Type B pancreatic cell (in vitro differentiated cells): ENCODE measurements around the gene OTOG. TPM values are rescaled to one million over a fixed set of nuclear protein-coding genes. Genes with fewer than 3 reads are reported as not detected.

Source experiments
- DNase-seq: peaks from one replicate; pipeline ENCODE4 v3.0.0; 2021; ENCODE audit warnings: mixed read lengths; ENCODE audit not compliant: unreplicated experiment; ENCODE audit errors: extremely low spot score
- H3K27ac Mint-ChIP-seq: 2 replicates; pipeline ENCODE4 v1.8.0; 2021; ENCODE audit warnings: mild to moderate bottlenecking, mixed read lengths
- H3K27me3 Mint-ChIP-seq: 2 replicates; pipeline ENCODE4 v1.8.0; 2021; ENCODE audit warnings: mixed read lengths
- H3K36me3 Mint-ChIP-seq: 2 replicates; pipeline ENCODE4 v1.8.0; 2021; ENCODE audit warnings: mixed read lengths
- H3K4me1 Mint-ChIP-seq: one replicate; pipeline ENCODE4 v1.8.0; 2021; ENCODE audit warnings: mixed read lengths; ENCODE audit not compliant: unreplicated experiment
- H3K4me3 Mint-ChIP-seq: 2 replicates; pipeline ENCODE4 v1.8.0; 2021; ENCODE audit warnings: mild to moderate bottlenecking, mixed read lengths
- H3K9me3 Mint-ChIP-seq: 2 replicates; pipeline ENCODE4 v1.8.0; 2021; ENCODE audit warnings: mixed read lengths
- CTCF ChIP-seq: fragments of 200-600 bp; sonication (generic); conservative IDR thresholded peaks from 2 replicates; pipeline ENCODE4 v1.5.0; 2021; ENCODE audit warnings: antibody characterized with exemption, mild to moderate bottlenecking
- total RNA-seq: library from RNA; stranded (reverse); gene quantifications from 2 replicates; pipeline ENCODE4 v1.2.1, GENCODE V29; 2021; ENCODE audit warnings: low replicate concordance

OTOG gene
- total RNA-seq, 1 donor from 2014 or later: 1.5 TPM

DNA sequence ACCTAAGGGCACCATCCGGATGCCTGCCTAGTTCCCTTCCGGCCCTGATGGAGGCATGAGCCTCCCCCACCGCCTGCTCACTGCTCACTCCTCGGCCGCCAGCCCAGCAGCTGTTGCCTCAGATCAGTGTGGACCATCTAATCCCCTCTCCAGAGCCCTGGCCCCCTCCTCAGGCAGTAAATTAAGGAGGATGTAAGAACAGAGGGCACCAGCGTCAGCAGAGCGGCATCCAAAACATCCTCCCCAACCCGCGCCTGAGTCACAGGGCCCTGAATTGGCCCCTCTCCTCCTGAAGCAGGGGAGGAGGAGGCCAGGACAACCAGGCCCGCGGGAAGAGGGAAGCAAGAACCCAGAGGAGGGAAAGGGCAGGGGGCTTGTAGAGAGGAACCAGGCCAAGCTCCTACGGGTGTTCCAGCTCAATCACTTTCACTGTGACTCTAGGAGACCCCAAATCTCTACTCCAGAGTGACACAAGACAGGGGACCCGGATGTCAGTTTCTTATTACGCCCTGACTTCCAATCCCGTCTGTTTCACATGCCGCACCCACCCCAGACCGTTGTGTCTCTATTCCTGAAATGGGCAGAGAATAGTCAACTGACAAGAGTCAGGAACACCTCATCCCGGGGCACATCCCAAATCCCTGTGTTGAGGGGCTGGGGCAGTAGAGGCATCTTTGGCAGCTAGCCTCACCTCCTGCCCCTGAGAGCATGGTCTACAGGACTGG is 141.0 kb downstream of the OTOG start:
- peak; percentile 39 for DNase-seq
- no peaks in the 10 kb centered on the region for H3K9me3 Mint-ChIP-seq
- peaks cover 13% of the 10 kb centered on the region for H3K4me1 Mint-ChIP-seq
- peaks cover 47% of the 10 kb centered on the region for H3K27me3 Mint-ChIP-seq
- H3K27ac Mint-ChIP-seq: no peak overlapping the region
- no peak overlapping the region for H3K4me3 Mint-ChIP-seq
- H3K36me3 Mint-ChIP-seq: no peaks in the 10 kb centered on the region
- TF ChIP-seq CTCF: no peak

DNA sequence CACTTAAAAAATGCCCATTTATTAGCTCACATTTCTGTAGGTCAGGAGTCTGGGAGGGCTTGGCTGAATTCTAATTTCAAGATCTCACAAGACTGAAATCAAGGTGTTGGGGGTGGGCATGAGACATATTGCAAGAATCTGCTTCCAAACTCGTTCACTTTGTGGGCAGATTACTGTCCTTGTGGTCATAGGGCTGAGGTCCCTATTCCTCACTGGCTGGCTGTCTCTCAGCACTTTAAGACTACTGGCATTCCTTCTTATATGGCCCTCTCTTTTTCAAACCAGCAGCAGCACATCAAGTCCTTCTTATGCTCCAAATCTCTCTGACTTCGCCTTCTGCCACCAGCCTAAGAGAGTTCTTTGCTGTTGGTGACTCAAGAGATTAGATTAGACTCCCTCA is 144.5 kb downstream of the OTOG start:
- DNase-seq: no peak
- H3K4me3 Mint-ChIP-seq: no peak overlapping the region
- no peak overlapping the region for H3K27ac Mint-ChIP-seq
- no peaks in the 10 kb centered on the region for H3K9me3 Mint-ChIP-seq
- TF ChIP-seq CTCF: no peak
- H3K36me3 Mint-ChIP-seq: peaks cover 4% of the 10 kb centered on the region
- H3K4me1 Mint-ChIP-seq: peaks cover 9% of the 10 kb centered on the region
- peaks cover 59% of the 10 kb centered on the region for H3K27me3 Mint-ChIP-seq

GRCh38 chr11:17691976-17692375 is 144.9 kb downstream of the OTOG start:
- peaks cover 6% of the 10 kb centered on the region for H3K4me1 Mint-ChIP-seq
- H3K4me3 Mint-ChIP-seq: no peak overlapping the region
- DNase-seq: no peak
- H3K36me3 Mint-ChIP-seq: peaks cover 4% of the 10 kb centered on the region
- peaks cover 59% of the 10 kb centered on the region for H3K27me3 Mint-ChIP-seq
- H3K9me3 Mint-ChIP-seq: no peaks in the 10 kb centered on the region
- TF ChIP-seq CTCF: no peak
- H3K27ac Mint-ChIP-seq: no peak overlapping the region

GRCh38 chr11:17692931-17693330 is 145.9 kb downstream of the OTOG start:
- no peak for DNase-seq
- TF ChIP-seq CTCF: no peak
- H3K9me3 Mint-ChIP-seq: no peaks in the 10 kb centered on the region
- peaks cover 4% of the 10 kb centered on the region for H3K36me3 Mint-ChIP-seq
- H3K27me3 Mint-ChIP-seq: peaks cover 65% of the 10 kb centered on the region
- peaks cover 6% of the 10 kb centered on the region for H3K4me1 Mint-ChIP-seq
- H3K4me3 Mint-ChIP-seq: no peak overlapping the region
- no peak overlapping the region for H3K27ac Mint-ChIP-seq

- Mint-ChIP-seq H3K27me3 (peaks cover 71% of the 10 kb centered on the region), H3K27ac (no peak overlapping the region), H3K36me3 (peaks cover 4% of the 10 kb centered on the region), H3K4me3 (no peak overlapping the region), H3K9me3 (no peaks in the 10 kb centered on the region), H3K4me1 (peaks cover 6% of the 10 kb centered on the region)
- TF ChIP-seq CTCF: no peak
- DNase-seq: no peak
Measured at GRCh38 chr11:17693531-17693930, 146.5 kb downstream of the OTOG start.
